GM21390 (cell line): Measurements from ENCODE around the gene PRSS53.
"Not testable (repeated sequence)": the region's sequence is repeated elsewhere in the genome, so short reads cannot be mapped to it uniquely, and the experiment has no call there.

Experiments used
- ATAC-seq: cut with Tn5 transposase; IDR thresholded peaks from one replicate; pipeline ENCODE4 v1.9.1; 2021; ENCODE audit not compliant: unreplicated experiment

Gene PRSS53

GRCh38 chr16:31088459-31089183 is at the start of gene PRSS53:
Gene PRSS53 (minus strand): TSS chr16:31088943. CDS start chr16:31088809, 134 bp downstream.
- ATAC-seq: no peak

GRCh38 chr16:31136822-31137499 is 48.2 kb upstream of the PRSS53 start:
- ATAC-seq: not testable (repeated sequence)

GRCh38 chr16:31136287-31136662 is 47.5 kb upstream of the PRSS53 start:
- no peak for ATAC-seq

- ATAC-seq: no peak
These were observed 47.0 kb upstream of the PRSS53 start, which contains the start of gene PRSS8 for GRCh38 chr16:31135535-31136286. Gene PRSS8 (minus strand): TSS chr16:31135727. CDS start chr16:31135498, 229 bp downstream.

GRCh38 chr16:31134625-31135534 is 46.1 kb upstream of the PRSS53 start:
- no peak for ATAC-seq

GRCh38 chr16:31134091-31134571 is 45.4 kb upstream of the PRSS53 start:
- ATAC-seq: no peak

- no peak for ATAC-seq
These were observed 44.3 kb upstream of the PRSS53 start for GRCh38 chr16:31133046-31133501.

- ATAC-seq: no peak
These were observed 43.7 kb upstream of the PRSS53 start for GRCh38 chr16:31132303-31132979.

GRCh38 chr16:31131841-31132271 is 43.1 kb upstream of the PRSS53 start:
- ATAC-seq: no peak

- no peak for ATAC-seq
These were observed 42.7 kb upstream of the PRSS53 start for GRCh38 chr16:31131416-31131815.

GRCh38 chr16:31130899-31131298 is 42.2 kb upstream of the PRSS53 start:
- no peak for ATAC-seq

- no peak for ATAC-seq
These were observed 41.7 kb upstream of the PRSS53 start for GRCh38 chr16:31130336-31130891.

- no peak for ATAC-seq
These were observed 41.0 kb upstream of the PRSS53 start for GRCh38 chr16:31129568-31130335.

GRCh38 chr16:31128711-31129567 is 40.2 kb upstream of the PRSS53 start:
- no peak for ATAC-seq

- no peak for ATAC-seq
These were observed 38.4 kb upstream of the PRSS53 start for GRCh38 chr16:31127182-31127581.

GRCh38 chr16:31125844-31126243 is 37.1 kb upstream of the PRSS53 start:
- no peak for ATAC-seq

- ATAC-seq: no peak
These were observed 31.4 kb upstream of the PRSS53 start for GRCh38 chr16:31120129-31120528.
